NCI-H2227 (cell line): ENCODE data around the gene ETAA1.

ENCODE experiments used
- DNase-seq: peaks from one replicate; lab custom pipeline; 2025; ENCODE audit not compliant: unreplicated experiment; lab: John Stamatoyannopoulos, UW

Gene ETAA1

DNA sequence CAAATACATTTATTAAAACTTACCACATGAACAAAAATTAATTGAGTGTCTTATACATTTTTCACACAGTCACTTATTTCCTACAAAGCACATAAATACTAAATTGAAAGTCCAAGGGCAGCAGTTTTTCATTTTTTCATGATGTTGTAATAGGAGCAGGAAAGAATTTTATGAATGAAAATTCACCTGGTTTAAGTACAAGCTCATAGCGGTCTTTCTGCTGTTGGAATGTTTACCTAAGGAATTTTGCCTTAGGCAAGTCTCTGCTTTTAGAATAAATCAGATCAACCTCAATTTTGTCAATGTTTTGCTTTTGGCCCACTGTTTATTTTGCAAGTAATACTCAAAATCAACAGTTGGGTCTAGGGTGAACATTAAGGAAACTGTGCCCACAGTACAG, 40.0 kb downstream of the ETAA1 start:
- no peak for DNase-seq

- DNase-seq = no peak
Measured at GRCh38 chr2:67438337-67438736, 41.2 kb downstream of the ETAA1 start.

DNA sequence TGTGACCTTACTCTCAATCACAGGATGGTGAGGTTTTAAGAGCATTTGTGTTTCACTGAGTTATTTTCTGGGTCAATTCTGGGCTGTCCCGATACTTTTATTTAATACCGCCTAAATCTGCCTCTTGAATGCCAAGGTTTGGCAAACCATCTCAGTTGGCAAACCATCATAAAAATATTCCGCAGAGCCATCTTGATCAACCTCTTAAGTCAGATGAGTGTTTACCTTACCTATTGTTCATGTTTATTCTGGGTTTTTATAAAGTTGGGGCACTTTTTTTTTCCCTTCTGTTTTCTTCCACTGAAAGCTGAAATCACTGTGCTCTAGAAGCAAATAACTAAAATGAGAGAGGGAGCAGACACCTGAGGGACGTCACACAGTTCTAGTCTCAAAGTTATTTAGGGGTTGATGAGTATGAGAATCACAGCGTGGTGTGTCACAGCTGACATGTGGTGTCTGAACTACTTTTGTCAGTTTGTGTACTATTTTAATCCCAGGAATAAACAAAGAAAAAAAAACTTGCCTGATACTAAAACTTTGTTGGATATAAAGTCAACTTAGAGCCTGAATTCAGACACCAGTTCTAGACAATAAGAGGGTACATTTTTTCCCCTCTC, 48.6 kb downstream of the ETAA1 start:
- DNase-seq = no peak

- no peak for DNase-seq
Measured at GRCh38 chr2:67446491-67446911, 49.4 kb downstream of the ETAA1 start.

GRCh38 chr2:67448648-67449047, 51.5 kb downstream of the ETAA1 start:
- no peak for DNase-seq

DNA sequence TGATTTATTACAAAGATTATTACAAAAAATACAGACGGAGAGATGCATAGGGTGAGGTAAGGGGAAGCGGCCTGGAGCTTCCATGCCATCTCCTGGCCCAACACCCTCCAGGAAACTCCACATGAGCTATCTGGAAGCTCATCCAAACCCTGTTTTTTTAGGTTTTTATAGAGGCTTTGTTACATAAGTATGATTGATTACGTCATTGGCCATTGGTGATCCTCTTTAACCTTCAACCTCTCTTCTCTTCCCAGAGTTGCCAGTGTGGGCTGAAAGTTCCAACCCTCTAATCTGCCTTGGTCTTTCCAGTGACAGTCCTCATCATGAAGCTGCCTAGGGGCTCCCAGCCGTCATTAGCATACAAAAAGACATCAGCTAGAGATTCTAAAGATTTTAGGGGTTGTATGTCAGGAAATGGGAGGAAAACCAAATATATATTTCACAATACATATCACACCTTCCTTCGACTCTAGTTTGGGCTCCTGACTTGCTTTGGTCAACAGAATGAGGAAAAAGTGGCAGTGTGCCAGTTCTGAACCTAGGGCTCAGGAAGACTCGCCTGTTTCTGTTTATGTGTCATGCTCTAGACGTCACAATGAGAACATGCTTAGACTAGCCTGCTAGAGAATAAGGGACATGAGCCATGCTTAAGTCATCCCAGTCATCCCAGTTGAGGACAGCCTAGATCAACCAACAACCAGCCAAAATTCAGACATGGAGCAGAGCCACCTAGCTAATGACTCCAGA, 54.1 kb downstream of the ETAA1 start:
- no peak for DNase-seq

GRCh38 chr2:67453310-67453709, 56.2 kb downstream of the ETAA1 start:
- no peak for DNase-seq

DNA sequence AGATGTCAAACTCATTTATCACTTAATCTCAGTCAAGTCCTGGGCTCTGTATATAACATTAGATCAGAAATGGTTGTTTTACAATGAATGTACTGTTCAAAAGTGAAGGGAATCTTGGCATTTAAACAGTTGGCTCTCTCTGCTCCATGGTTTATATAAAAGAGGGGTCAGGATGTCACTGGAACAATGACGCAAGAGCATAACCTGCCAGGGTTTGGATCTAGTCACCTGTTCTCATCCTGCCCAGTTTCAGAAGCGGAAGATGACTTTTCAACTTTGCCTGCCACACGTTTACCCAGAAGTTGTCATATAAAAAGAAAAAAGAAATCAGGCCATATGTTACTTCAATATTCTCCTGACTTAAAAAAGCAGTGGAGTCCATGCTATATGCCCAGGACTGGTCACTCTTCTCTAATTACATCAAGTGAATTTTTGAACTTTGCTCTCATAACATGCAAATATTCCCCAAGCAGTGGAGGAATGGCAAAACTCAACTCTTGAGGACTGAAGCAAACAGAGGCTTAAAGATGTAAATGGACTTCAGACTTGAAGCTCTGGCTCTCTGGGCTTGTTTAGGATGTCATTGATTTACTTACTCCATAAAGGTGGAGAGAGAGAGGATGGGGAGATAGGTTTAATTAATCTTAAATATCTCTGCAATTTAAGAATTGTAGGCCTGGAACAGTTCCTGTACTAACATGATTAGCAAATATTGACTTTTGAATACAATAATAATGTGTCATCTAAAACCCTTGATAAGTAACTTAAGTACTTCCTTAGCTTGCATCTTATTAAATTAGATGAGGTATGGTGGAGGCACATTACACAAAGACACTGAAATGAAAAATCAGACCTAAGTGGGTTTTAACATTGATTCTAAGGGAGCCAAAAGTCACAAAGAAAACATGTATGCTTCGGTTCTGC, 58.3 kb downstream of the ETAA1 start:
- DNase-seq = no peak

DNA sequence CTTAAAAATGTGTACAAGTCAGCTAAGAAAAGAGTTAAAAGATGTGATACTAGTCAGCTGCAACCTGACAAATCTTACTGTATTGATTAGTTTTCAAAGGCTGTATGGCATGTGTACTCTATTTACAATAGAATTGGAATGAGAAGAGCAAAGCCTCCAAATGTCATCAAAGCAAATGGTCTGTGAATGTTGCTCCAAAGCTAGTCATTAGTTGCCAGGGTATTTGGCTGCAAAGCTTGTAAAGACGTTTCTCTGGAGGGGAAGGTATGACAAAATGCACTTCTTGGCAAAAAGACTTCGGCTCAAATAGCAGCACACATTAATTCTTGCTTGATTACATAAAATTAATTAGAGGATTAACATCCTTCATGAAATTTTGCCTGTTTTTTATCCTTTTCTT, 59.3 kb downstream of the ETAA1 start:
- peak; percentile 25 for DNase-seq

- no peak for DNase-seq
Measured at GRCh38 chr2:67457699-67458098, 60.6 kb downstream of the ETAA1 start.

DNA sequence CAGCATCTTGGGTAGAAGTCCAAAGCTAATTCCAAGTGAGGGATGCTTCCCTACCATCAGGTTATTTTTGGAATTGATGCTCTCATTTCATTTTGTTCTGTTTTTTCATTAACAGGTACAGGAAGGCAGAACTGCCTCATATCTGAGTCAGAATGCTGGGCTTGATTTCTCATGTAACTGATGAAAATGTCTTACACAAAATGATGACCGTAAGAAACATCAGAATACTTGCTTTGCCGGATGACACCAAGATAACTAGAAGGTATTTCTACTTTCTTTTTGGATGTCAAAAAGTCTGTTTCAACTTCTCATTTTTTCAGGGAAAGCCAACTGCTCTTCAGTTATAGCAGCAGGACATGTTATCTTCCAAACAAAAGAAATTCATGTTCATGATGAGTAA, 62.6 kb downstream of the ETAA1 start:
- DNase-seq = no peak
